ENCODE data around the gene HCN2. TPM values are rescaled to one million over a fixed set of nuclear protein-coding genes. Genes with fewer than 3 reads are reported as not detected.

HCN2 gene
- total RNA-seq, 6 donors from 2014 or later = 0.46 to 0.47 (median 0.46) TPM; not detected in 3

DNA sequence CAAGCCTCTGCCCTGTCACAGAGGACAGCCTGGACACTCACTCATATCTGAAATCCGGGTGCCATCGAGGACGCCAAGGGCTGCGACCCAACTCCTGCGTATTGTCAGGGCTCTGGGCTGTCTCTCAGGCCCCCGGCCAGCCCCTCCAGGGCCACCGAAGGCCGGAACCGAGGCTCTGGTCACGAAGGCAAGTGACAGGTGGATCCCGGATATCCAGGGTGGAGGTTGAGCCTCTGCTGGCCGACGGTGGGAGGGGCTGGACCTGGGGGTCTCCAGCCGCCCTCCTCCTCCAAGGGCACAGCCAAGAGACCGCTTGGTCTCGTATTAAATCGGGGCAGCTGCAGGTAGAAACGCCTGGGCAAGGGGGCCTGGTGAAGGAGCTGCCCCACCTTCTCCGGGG is 67.9 kb downstream of the HCN2 start:
- Histone ChIP-seq H3K4me3 (no peak overlapping the region), H3K27ac (no peak overlapping the region), H3K36me3 (peaks cover 4 to 35% (median 17%) of the 10 kb centered on the region in 4 donors), H3K9me3 (no peaks in the 10 kb centered on the region), H3K4me1 (peaks cover 38 to 69% (median 46%) of the 10 kb centered on the region in 4 donors), H3K27me3 (no peaks in the 10 kb centered on the region)
- DNase-seq (peak in 1 of 2 donors; percentile 65), ATAC-seq (ENCODE audit: low FRiP score in 2 of 2) (no peak)
- no peak for TF ChIP-seq EP300 (IDR thresholded peaks at IDR 0.05)
- TF ChIP-seq POLR2A (IDR thresholded peaks at IDR 0.05) = no peak
- TF ChIP-seq POLR2AphosphoS5 (IDR thresholded peaks at IDR 0.05) = no peak
- TF ChIP-seq, protein P1, sequence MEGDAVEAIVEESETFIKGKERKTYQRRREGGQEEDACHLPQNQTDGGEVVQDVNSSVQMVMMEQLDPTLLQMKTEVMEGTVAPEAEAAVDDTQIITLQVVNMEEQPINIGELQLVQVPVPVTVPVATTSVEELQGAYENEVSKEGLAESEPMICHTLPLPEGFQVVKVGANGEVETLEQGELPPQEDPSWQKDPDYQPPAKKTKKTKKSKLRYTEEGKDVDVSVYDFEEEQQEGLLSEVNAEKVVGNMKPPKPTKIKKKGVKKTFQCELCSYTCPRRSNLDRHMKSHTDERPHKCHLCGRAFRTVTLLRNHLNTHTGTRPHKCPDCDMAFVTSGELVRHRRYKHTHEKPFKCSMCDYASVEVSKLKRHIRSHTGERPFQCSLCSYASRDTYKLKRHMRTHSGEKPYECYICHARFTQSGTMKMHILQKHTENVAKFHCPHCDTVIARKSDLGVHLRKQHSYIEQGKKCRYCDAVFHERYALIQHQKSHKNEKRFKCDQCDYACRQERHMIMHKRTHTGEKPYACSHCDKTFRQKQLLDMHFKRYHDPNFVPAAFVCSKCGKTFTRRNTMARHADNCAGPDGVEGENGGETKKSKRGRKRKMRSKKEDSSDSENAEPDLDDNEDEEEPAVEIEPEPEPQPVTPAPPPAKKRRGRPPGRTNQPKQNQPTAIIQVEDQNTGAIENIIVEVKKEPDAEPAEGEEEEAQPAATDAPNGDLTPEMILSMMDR (IDR thresholded peaks at IDR 0.05) = no peak
- WGBS, 2 donors = 87 to 90% methylated on average over 6 to 19 of the region's 19 CpGs

- Histone ChIP-seq H3K4me1 (peaks cover 38 to 70% (median 46%) of the 10 kb centered on the region in 4 donors), H3K36me3 (peaks cover 2 to 28% (median 12%) of the 10 kb centered on the region in 4 donors), H3K4me3 (no peak overlapping the region), H3K27ac (peak overlapping the region; percentile 18 to 93 (median 74)), H3K9me3 (no peaks in the 10 kb centered on the region), H3K27me3 (no peaks in the 10 kb centered on the region)
- ATAC-seq (ENCODE audit: low FRiP score in 2 of 2) (no peak), DNase-seq (peak in 1 of 2 donors; percentile 80)
- WGBS, 2 donors = 83% methylated on average over 18 to 27 of the region's 33 CpGs
- TF ChIP-seq, protein P1 (IDR thresholded peaks at IDR 0.05) = no peak
- TF ChIP-seq POLR2AphosphoS5 (IDR thresholded peaks at IDR 0.05) = no peak
- TF ChIP-seq EP300 (IDR thresholded peaks at IDR 0.05) = no peak
- TF ChIP-seq POLR2A (IDR thresholded peaks at IDR 0.05) = no peak
Observed at GRCh38 chr19:658059-658839, 68.6 kb downstream of the HCN2 start.

DNA sequence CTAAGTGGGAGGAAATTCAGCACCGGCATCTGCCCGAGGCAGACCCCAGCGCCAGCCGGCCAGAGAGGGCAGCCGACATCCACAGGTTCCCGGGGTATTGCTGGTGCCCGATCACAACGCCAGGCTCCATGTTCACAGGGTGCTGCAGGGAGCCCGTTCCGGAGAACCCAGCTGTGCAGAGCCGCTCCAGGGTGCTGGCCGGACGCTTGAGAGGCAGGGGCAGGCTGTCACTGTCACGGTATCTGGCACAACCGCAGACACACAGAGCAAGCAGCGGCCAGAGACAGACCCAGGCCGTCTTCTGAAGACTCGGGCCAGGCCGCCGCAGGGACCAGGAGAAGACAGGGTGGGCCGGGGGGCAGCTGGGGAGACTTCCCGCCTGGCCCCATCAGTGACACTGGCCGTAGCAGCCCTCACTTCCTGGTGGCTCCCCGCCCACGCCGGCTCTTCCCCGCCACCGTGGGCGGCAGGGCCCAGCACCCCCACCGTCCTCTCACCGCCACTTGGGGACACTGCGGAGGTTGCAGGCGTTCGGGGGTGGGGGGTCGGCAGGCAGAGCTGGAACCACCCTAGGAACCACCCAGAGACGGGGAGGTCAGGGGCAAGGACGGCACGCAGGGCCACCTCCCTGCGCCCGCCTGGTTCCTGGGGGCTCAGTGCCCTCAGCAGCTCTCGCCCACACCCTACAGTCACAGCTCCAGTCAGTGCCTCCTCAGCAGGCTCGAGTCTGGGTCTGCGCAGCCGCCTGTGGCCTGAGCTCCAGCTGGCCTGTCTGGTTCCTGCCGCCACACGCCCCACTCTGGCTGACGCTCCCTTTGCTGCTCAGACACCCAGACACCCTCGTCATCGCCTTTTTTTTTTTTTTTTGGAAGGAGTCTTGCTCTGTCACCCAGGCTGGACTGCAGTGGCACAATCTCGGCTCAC is 69.5 kb downstream of the HCN2 start:
- Histone ChIP-seq H3K36me3 (peaks cover 0 to 19% (median 4%) of the 10 kb centered on the region in 4 donors), H3K4me3 (peak overlapping the region in 1 of 4 donors; percentile 19), H3K27ac (peak overlapping the region; percentile 60 to 93 (median 88)), H3K27me3 (no peaks in the 10 kb centered on the region), H3K9me3 (no peaks in the 10 kb centered on the region), H3K4me1 (peaks cover 47 to 79% (median 53%) of the 10 kb centered on the region in 4 donors)
- DNase-seq (peak in 1 of 2 donors; percentile 85), ATAC-seq (ENCODE audit: low FRiP score in 2 of 2) (peak in 1 of 2 donors; percentile 17)
- 58 to 63% methylated on average over 33 to 44 of the region's 50 CpGs for WGBS, 2 donors
- TF ChIP-seq, protein P1 (IDR thresholded peaks at IDR 0.05) = no peak
- no peak for TF ChIP-seq EP300 (IDR thresholded peaks at IDR 0.05)
- TF ChIP-seq POLR2AphosphoS5 (IDR thresholded peaks at IDR 0.05) = no peak
- no peak for TF ChIP-seq POLR2A (IDR thresholded peaks at IDR 0.05)

- peaks cover 57 to 87% (median 63%) of the 10 kb centered on the region in 4 donors for H3K4me1 ChIP-seq
- 38 to 52% methylated on average over 5 to 14 of the region's 20 CpGs for WGBS, 2 donors
- ATAC-seq (ENCODE audit: low FRiP score in 2 of 2) = no peak
- peak in 1 of 2 donors; percentile 72 for DNase-seq
- H3K4me3 ChIP-seq = peak overlapping the region in 3 of 4 donors; percentile 97 to 99 (median 97)
- H3K36me3 ChIP-seq = peaks cover 0 to 11% (median 4%) of the 10 kb centered on the region in 4 donors
- peak overlapping the region; percentile 87 to 93 (median 89) for H3K27ac ChIP-seq
- no peaks in the 10 kb centered on the region for H3K9me3 ChIP-seq
- TF ChIP-seq, protein P1 (IDR thresholded peaks at IDR 0.05) = peak in 1 of 6 experiments; percentile 7
- TF ChIP-seq POLR2AphosphoS5 (IDR thresholded peaks at IDR 0.05) (no peak), POLR2A (IDR thresholded peaks at IDR 0.05) (no peak)
- no peaks in the 10 kb centered on the region for H3K27me3 ChIP-seq
Observed at GRCh38 chr19:660793-661426, 71.2 kb downstream of the HCN2 start.

Measured in upper lobe of left lung (tissue), 6 donors.